HUES48 (cell line): ENCODE data around the gene YDJC.
"Not testable (repeated sequence)": the region's sequence is repeated elsewhere in the genome, so short reads cannot be mapped to it uniquely, and the experiment has no call there.

Experiments
- H3K27ac ChIP-seq: one replicate; pipeline ENCODE4 v1.7.0; 2013; ENCODE audit warnings: low read depth, low read length, inconsistent platforms
- H3K27me3 ChIP-seq: 2 replicates; pipeline ENCODE4 v1.6.1; 2013; ENCODE audit warnings: mild to moderate bottlenecking, low read length; ENCODE audit not compliant: control insufficient read depth, insufficient read depth
- H3K36me3 ChIP-seq: 2 replicates; pipeline ENCODE4 v1.6.1; 2013; ENCODE audit warnings: low read length; ENCODE audit not compliant: control insufficient read depth, insufficient read depth
- H3K4me1 ChIP-seq: 2 replicates; pipeline ENCODE4 v1.6.1; 2013; ENCODE audit warnings: mild to moderate bottlenecking, low read length; ENCODE audit not compliant: control insufficient read depth, insufficient read depth
- H3K4me3 ChIP-seq: 2 replicates; pipeline ENCODE4 v1.5.1; 2013; ENCODE audit warnings: mild to moderate bottlenecking, low read depth, low read length
- H3K9ac ChIP-seq: 2 replicates; pipeline ENCODE4 v1.6.1; 2013; ENCODE audit warnings: mild to moderate bottlenecking, low read depth, low read length, moderate library complexity
- H3K9me3 ChIP-seq: 2 replicates; pipeline ENCODE4 v1.6.1; 2013; ENCODE audit warnings: low read length; ENCODE audit not compliant: control insufficient read depth, insufficient read depth

The YDJC gene

GRCh38 chr22:21650823-21651520 lies 21.1 kb upstream of the YDJC start:
- Histone ChIP-seq H3K4me3 (peak overlapping the region; percentile 78), H3K9ac (peak overlapping the region; percentile 71), H3K27ac (peak overlapping the region; percentile 94), H3K27me3 (no peaks in the 10 kb centered on the region), H3K4me1 (peaks cover 11% of the 10 kb centered on the region), H3K9me3 (no peaks in the 10 kb centered on the region), H3K36me3 (peaks cover 22% of the 10 kb centered on the region)

GRCh38 chr22:21650280-21650679 lies 20.5 kb upstream of the YDJC start:
- Histone ChIP-seq H3K9ac (no peak overlapping the region), H3K9me3 (no peaks in the 10 kb centered on the region), H3K27ac (no peak overlapping the region), H3K36me3 (peaks cover 22% of the 10 kb centered on the region), H3K4me3 (no peak overlapping the region), H3K4me1 (peaks cover 11% of the 10 kb centered on the region), H3K27me3 (no peaks in the 10 kb centered on the region)

GRCh38 chr22:21646608-21647590 lies 17.1 kb upstream of the YDJC start:
- Histone ChIP-seq H3K9ac (no peak overlapping the region), H3K4me3 (no peak overlapping the region), H3K4me1 (peaks cover 11% of the 10 kb centered on the region), H3K27ac (no peak overlapping the region), H3K27me3 (no peaks in the 10 kb centered on the region), H3K9me3 (no peaks in the 10 kb centered on the region), H3K36me3 (peaks cover 14% of the 10 kb centered on the region; the same call in 1 of the 2 replicates)

- not testable (repeated sequence) for H3K27me3 ChIP-seq, H3K9ac ChIP-seq, H3K27ac ChIP-seq, H3K4me1 ChIP-seq, H3K4me3 ChIP-seq, H3K9me3 ChIP-seq
- H3K36me3 ChIP-seq, result peaks cover 14% of the 10 kb centered on the region; the same call in 1 of the 2 replicates
Measured at GRCh38 chr22:21645513-21645912, 15.7 kb upstream of the YDJC start.

- H3K4me3 ChIP-seq, result peak overlapping the region; percentile 78; the same call in 1 of the 2 replicates
- peaks cover 6% of the 10 kb centered on the region for H3K4me1 ChIP-seq
- H3K9ac ChIP-seq, result no peak overlapping the region
- peaks cover 10% of the 10 kb centered on the region; the same call in 1 of the 2 replicates for H3K36me3 ChIP-seq
- H3K27ac ChIP-seq, result no peak overlapping the region
- H3K9me3 ChIP-seq, result no peaks in the 10 kb centered on the region
- H3K27me3 ChIP-seq, result peaks cover 9% of the 10 kb centered on the region; the same call in 1 of the 2 replicates
Measured at GRCh38 chr22:21643533-21644357, 13.9 kb upstream of the YDJC start.

GRCh38 chr22:21642584-21643448 lies 13.0 kb upstream of the YDJC start:
- H3K27me3 ChIP-seq, result peaks cover 9% of the 10 kb centered on the region; the same call in 1 of the 2 replicates
- H3K9ac ChIP-seq, result peak overlapping the region; percentile 52; the same call in 1 of the 2 replicates
- peaks cover 6% of the 10 kb centered on the region for H3K4me1 ChIP-seq
- H3K9me3 ChIP-seq, result no peaks in the 10 kb centered on the region
- H3K4me3 ChIP-seq, result peak overlapping the region; percentile 78
- peaks cover 10% of the 10 kb centered on the region; the same call in 1 of the 2 replicates for H3K36me3 ChIP-seq
- H3K27ac ChIP-seq, result no peak overlapping the region

GRCh38 chr22:21641789-21642583 lies 12.2 kb upstream of the YDJC start, which contains the start of gene SDF2L1:
SDF2L1 (plus strand) TSS chr22:21642302; CDS start chr22:21642337, 35 bp downstream.
- Histone ChIP-seq H3K9me3 (no peaks in the 10 kb centered on the region), H3K36me3 (peaks cover 10% of the 10 kb centered on the region; the same call in 1 of the 2 replicates), H3K4me1 (peaks cover 6% of the 10 kb centered on the region), H3K4me3 (peak within 1 kb of the TSS; percentile 78), H3K27me3 (peaks cover 9% of the 10 kb centered on the region; the same call in 1 of the 2 replicates), H3K9ac (peak within 1 kb of the TSS; percentile 52; the same call in 1 of the 2 replicates), H3K27ac (no peak within 1 kb of the TSS)

GRCh38 chr22:21641417-21641788 lies 11.6 kb upstream of the YDJC start:
- peaks cover 6% of the 10 kb centered on the region for H3K4me1 ChIP-seq

GRCh38 chr22:21640810-21641209 lies 11.0 kb upstream of the YDJC start:
- no peak overlapping the region for H3K9ac ChIP-seq
- H3K4me3 ChIP-seq, result no peak overlapping the region
- peaks cover 6% of the 10 kb centered on the region for H3K4me1 ChIP-seq
- peaks cover 10% of the 10 kb centered on the region; the same call in 1 of the 2 replicates for H3K36me3 ChIP-seq
- H3K27ac ChIP-seq, result no peak overlapping the region
- H3K27me3 ChIP-seq, result peaks cover 9% of the 10 kb centered on the region; the same call in 1 of the 2 replicates
- no peaks in the 10 kb centered on the region for H3K9me3 ChIP-seq

More at GRCh38 chr22:21641417-21641788, 11.6 kb upstream of the YDJC start:
- H3K9ac ChIP-seq, result no peak overlapping the region
- H3K27me3 ChIP-seq, result peaks cover 9% of the 10 kb centered on the region; the same call in 1 of the 2 replicates
- H3K4me3 ChIP-seq, result peak overlapping the region; percentile 78
- H3K27ac ChIP-seq, result no peak overlapping the region
- H3K9me3 ChIP-seq, result no peaks in the 10 kb centered on the region
- peaks cover 10% of the 10 kb centered on the region; the same call in 1 of the 2 replicates for H3K36me3 ChIP-seq
